GM12878 (cell line): ENCODE results near the gene ATXN1. TPM values are rescaled to one million over a fixed set of nuclear protein-coding genes. Genes with fewer than 3 reads are reported as not detected.

Experiments used
- BRCA1 ChIP-seq: IDR thresholded peaks from 2 replicates; pipeline ENCODE4 v1.6.1; 2011; ENCODE audit warnings: low read depth, low read length, improper control_type of control experiment
- CHD4 ChIP-seq: fragments of 200-600 bp; sonication (generic); IDR thresholded peaks from 2 replicates; pipeline ENCODE4 v1.6.1; 2016; ENCODE audit warnings: mild to moderate bottlenecking
- E2F4 ChIP-seq: IDR thresholded peaks from 2 replicates; pipeline ENCODE4 v1.6.1; 2012; ENCODE audit warnings: low read depth, low read length, improper control_type of control experiment
- ETV6 ChIP-seq, 2 experiments: fragments of 450-650 bp in 1 of 2; IDR thresholded peaks in 1 of 2; conservative IDR thresholded peaks in 1 of 2; 2 replicates each; pipeline ENCODE4 v1.6.1; 2014; ENCODE audit warnings: antibody characterized with exemption in 1 of 2, borderline replicate concordance in 1 of 2, low read depth in 1 of 2, mild to moderate bottlenecking in 1 of 2, moderate library complexity in 1 of 2
- FOS ChIP-seq: IDR thresholded peaks from 3 replicates; pipeline ENCODE4 v1.6.1; 2011; ENCODE audit warnings: borderline replicate concordance; ENCODE audit not compliant: insufficient read length; ENCODE audit errors: extremely low read depth
- GABPA ChIP-seq: IDR thresholded peaks from 2 replicates; pipeline ENCODE4 v1.6.1; 2014; ENCODE audit warnings: antibody characterized with exemption, low read depth, mild to moderate bottlenecking, inconsistent platforms
- NBN ChIP-seq: fragments of 450-650 bp; IDR thresholded peaks from 2 replicates; pipeline ENCODE4 v1.6.1; 2016
- RFX5 ChIP-seq: IDR thresholded peaks from 2 replicates; pipeline ENCODE4 v1.6.1; 2011; ENCODE audit warnings: low read depth, low read length, improper control_type of control experiment
- SKIL ChIP-seq: fragments of 450-650 bp; IDR thresholded peaks from 2 replicates; pipeline ENCODE4 v1.6.1; 2017; ENCODE audit warnings: mild to moderate bottlenecking, low read depth, inconsistent platforms; ENCODE audit not compliant: poor library complexity, severe bottlenecking
- SRF ChIP-seq, 2 experiments: IDR thresholded peaks; 2 replicates each; pipeline ENCODE4 v1.6.1; 2011; ENCODE audit warnings: low read depth in 2 of 2, low read length in 2 of 2, mild to moderate bottlenecking in 1 of 2, moderate library complexity in 1 of 2
- TCF3 ChIP-seq: IDR thresholded peaks from 2 replicates; pipeline ENCODE4 v1.6.1; 2012; ENCODE audit warnings: low read depth, mild to moderate bottlenecking, low read length, borderline replicate concordance; ENCODE audit not compliant: insufficient read depth
- ZBTB40 ChIP-seq: fragments of 450-650 bp; IDR thresholded peaks from 2 replicates; pipeline ENCODE4 v1.6.1; 2016; ENCODE audit warnings: mild to moderate bottlenecking, moderate library complexity, borderline replicate concordance
- ZNF592 ChIP-seq: fragments of 450-650 bp; IDR thresholded peaks from 2 replicates; pipeline ENCODE4 v1.6.1; 2017; ENCODE audit warnings: mild to moderate bottlenecking, moderate library complexity
- polyA plus RNA-seq, 11 experiments: library from polyadenylated mRNA; depleted of rRNA in 4 of 11; unstranded in 6 of 11; stranded (reverse) in 5 of 11; fragments of >200 nt; fragmentation: Nextera tagmentation in 4 of 11; fragmentation: Illumina TruSeq in 1 of 11; extraction: Ambion mirVana in 4 of 11; extraction: Trizol in 1 of 11; gene quantifications; 1 replicate in 1 of 11; 2 replicates in 10 of 11; pipeline versions ENCODE4 v1.2.1 to v1.2.3, GENCODE V29; 2011 to 2016; ENCODE audit warnings: inconsistent platforms in 2 of 11, missing spikeins in 2 of 11, low read depth in 1 of 11
- total RNA-seq, 4 experiments: library from RNA; depleted of rRNA in 3 of 4; stranded (reverse); fragments of >200 nt in 3 of 4; fragmentation: Illumina TruSeq in 1 of 4; extraction: Trizol in 1 of 4; gene quantifications; 2 replicates each; pipeline versions ENCODE4 v1.2.1 to v1.2.3, GENCODE V29; 2013 to 2021

Gene ATXN1
- total and polyA plus RNA-seq, 10 of the 15 experiments (the other 5 are each of a cell fraction or from before 2014, with no cell fraction given), result 12.2 to 51.2 (median 20.5) TPM

- TF ChIP-seq FOS (no peak), SRF (IDR thresholded peaks at IDR 0.05; ENCODE audit: low read depth in 2 of 2, low read length in 2 of 2) (no peak), E2F4 (no peak), RFX5 (no peak), NBN (0 out of 2 replicates have a peak, but pooled peaks have one; percentile 16), ETV6 (conservative IDR thresholded peaks at IDR 0.05 in 1 of 2, IDR thresholded peaks at IDR 0.05 in 1 of 2; ENCODE audit: borderline replicate concordance in 1 of 2, low read depth in 1 of 2) (peak in 1 of 2 experiments; percentile 31; a peak in 1 of 4 replicates), TCF3 (0 out of 2 replicates have a peak, but pooled peaks have one; percentile 31), ZNF592 (no peak), BRCA1 (no peak), SKIL (no peak), CHD4 (no peak), GABPA (no peak), ZBTB40 (no peak)
These were observed 249.4 kb downstream of the ATXN1 start (continued) for GRCh38 chr6:16511723-16512489.
